ENCODE data around the gene SCN11A. TPM values are rescaled to one million over a fixed set of nuclear protein-coding genes. Genes with fewer than 3 reads are reported as not detected.

SCN11A gene
- not detected in 5 replicates for total RNA-seq (2022; extraction: Qiagen RNA extraction; ENCODE audit: low read depth)

DNA sequence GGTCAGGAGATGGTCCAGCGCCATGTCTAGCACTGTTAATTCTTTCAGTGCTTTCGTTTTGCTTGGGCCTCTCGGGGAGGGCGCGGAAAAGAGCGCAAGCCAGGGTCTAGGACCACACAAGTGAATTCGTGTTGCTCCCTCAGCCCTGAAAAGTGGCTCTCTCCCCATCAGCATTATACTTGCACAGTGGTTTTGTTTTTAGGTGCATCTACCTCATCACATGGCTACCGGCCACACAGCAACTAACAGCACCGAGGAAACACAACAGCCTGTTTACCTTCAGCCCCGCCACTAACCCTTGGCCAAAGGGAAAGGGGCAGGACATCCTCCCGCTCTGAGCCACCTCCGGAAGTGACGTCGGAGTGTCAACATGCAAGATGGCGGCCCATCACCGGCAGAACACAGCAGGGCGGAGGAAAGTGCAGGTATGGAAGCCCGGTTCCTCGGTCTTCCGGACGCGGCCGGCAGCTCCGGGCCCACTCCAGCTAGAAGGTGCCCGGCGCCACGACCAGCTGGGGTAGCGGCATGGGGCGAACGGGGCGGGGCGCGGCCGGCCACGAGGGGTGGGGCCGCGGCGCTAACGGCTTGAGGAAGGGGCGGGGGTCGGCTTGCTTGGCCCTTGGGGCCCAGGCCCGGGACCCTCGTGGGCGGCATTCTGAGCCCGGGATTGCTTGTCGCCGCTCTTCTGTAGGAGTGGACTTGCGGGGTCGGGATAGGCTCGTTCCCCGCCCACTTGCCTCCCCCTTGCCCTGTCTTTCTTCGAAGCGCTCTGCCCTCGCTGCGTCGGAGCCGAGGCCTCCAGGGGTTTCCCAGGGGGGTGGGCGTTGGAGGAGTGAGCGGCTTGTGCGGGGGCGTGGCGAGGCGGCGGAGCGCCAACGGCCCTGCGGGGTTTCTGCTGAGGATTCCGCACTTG, at the start of gene SCN11A, which contains the start of gene WDR48:
Gene SCN11A, minus strand, starts transcription at position 296 of the 913 bp plus-strand sequence. CDS start 101,582 bp downstream, outside the sequence.
Gene WDR48, plus strand, starts transcription at position 368 of the 913 bp plus-strand sequence. Its CDS starts 10 bp downstream, at position 378.

Other genes starting within 250 kb of the SCN11A start
- not detected in 5 replicates for gene SCN10A, start 235.7 kb downstream of the SCN11A start, total RNA-seq (2022; extraction: Qiagen RNA extraction; ENCODE audit: low read depth)
- gene WDR48, start 72 bp upstream of the SCN11A start, total RNA-seq (2022; extraction: Qiagen RNA extraction; ENCODE audit: low read depth): 14.9 to 24.4 TPM (median 22.4 TPM) in 5 replicates
- 26.0 to 32.6 TPM (median 31.8 TPM) in 5 replicates for gene GORASP1, start 55.7 kb upstream of the SCN11A start, total RNA-seq (2022; extraction: Qiagen RNA extraction; ENCODE audit: low read depth)
- gene TTC21A, start 55.7 kb upstream of the SCN11A start, total RNA-seq (2022; extraction: Qiagen RNA extraction; ENCODE audit: low read depth): 1.5 to 2.1 TPM (median 1.6 TPM) in 5 replicates
- gene CSRNP1, start 101.6 kb upstream of the SCN11A start, total RNA-seq (2022; extraction: Qiagen RNA extraction; ENCODE audit: low read depth): 14.1 to 20.8 TPM (median 17.5 TPM) in 5 replicates
- gene XIRP1, start 140.7 kb upstream of the SCN11A start, total RNA-seq (2022; extraction: Qiagen RNA extraction; ENCODE audit: low read depth): 0.03 to 0.10 TPM (median 0.05 TPM) in 4 of 5 replicates, not detected in the other
- not detected in 5 replicates for gene CX3CR1, start 228.1 kb upstream of the SCN11A start, total RNA-seq (2022; extraction: Qiagen RNA extraction; ENCODE audit: low read depth)

Data from A549 treated with RU486 at 1 μM for 4 hours (cell line).